HL-60 (cell line): ENCODE measurements around the gene SNRPB.
"Not testable (repeated sequence)": the region's sequence is repeated elsewhere in the genome, so short reads cannot be mapped to it uniquely, and the experiment has no call there.

Experiments used
- CTCF ChIP-seq: IDR thresholded peaks from one replicate; pipeline ENCODE4 v1.5.1; 2011; ENCODE audit warnings: low read length, control low read depth, inconsistent platforms; ENCODE audit not compliant: insufficient read depth
- POLR2AphosphoS5 ChIP-seq: IDR thresholded peaks from 2 replicates; pipeline ENCODE4 v1.6.1; 2012; ENCODE audit warnings: low read depth
- REST ChIP-seq: IDR thresholded peaks from 2 replicates; pipeline ENCODE4 v1.6.1; 2012; ENCODE audit warnings: low read depth; ENCODE audit not compliant: insufficient replicate concordance

DNA sequence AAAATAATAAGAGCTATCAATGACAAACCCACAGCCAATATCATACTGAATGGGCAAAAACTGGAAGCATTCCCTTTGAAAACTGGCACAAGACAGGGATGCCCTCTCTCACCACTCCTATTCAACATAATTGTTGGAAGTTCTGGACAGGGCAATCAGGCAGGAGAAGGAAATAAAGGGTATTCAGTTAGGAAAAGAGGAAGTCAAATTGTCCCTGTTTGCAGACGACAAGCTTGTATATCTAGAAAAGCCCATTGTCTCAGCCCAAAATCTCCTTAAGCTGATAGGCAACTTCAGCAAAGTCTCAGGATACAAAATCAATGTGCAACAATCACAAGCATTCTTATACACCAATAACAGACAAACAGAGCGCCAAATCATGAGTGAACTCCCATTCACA lies 34.2 kb upstream of the SNRPB start:
- not testable (repeated sequence) for TF ChIP-seq POLR2AphosphoS5, CTCF, REST
